HepG2 (cell line): ENCODE measurements around the gene BIK. TPM values are rescaled to one million over a fixed set of nuclear protein-coding genes. Genes with fewer than 3 reads are reported as not detected.

ENCODE experiments used
- ARID4A ChIP-seq: sonication (generic); formaldehyde crosslinking; IDR thresholded peaks from 2 replicates; pipeline ENCODE4 v1.5.0; 2020; ENCODE audit warnings: mild to moderate bottlenecking, missing genetic modification reagents, borderline replicate concordance
- ASH2L ChIP-seq: fragments of 300-600, 200-600 bp; sonication (generic); IDR thresholded peaks from 2 replicates; pipeline ENCODE4 v1.7.0; 2017; ENCODE audit warnings: low read depth, mild to moderate bottlenecking, moderate library complexity, mixed read lengths, low read length; ENCODE audit not compliant: insufficient read length
- CHD4 ChIP-seq: fragments of 200-600 bp; sonication (generic); IDR thresholded peaks from 2 replicates; pipeline ENCODE4 v1.7.0; 2017; ENCODE audit warnings: mild to moderate bottlenecking, low read length, borderline replicate concordance
- CREBL2 ChIP-seq: sonication (generic); formaldehyde crosslinking; IDR thresholded peaks from 2 replicates; pipeline ENCODE4 v1.8.1; 2023; ENCODE audit warnings: missing genetic modification reagents, mild to moderate bottlenecking, borderline replicate concordance
- FIP1L1 ChIP-seq: fragments of 200-400 bp; formaldehyde crosslinking; IDR thresholded peaks from 2 replicates; pipeline ENCODE4 v1.6.1; 2018; ENCODE audit warnings: low read depth, mild to moderate bottlenecking, low read length, moderate library complexity, borderline replicate concordance; ENCODE audit not compliant: insufficient read depth
- HIVEP1 ChIP-seq: sonication (generic); formaldehyde crosslinking; IDR thresholded peaks from 2 replicates; pipeline ENCODE4 v1.4.0; 2020; ENCODE audit warnings: mild to moderate bottlenecking, missing genetic modification reagents
- HNF4G ChIP-seq, 2 experiments: sonication (generic) in 1 of 2; formaldehyde crosslinking in 1 of 2; IDR thresholded peaks; 2 replicates each; pipeline versions ENCODE4 v1.4.0 to v1.6.1; 2011 to 2020; ENCODE audit warnings: borderline replicate concordance in 2 of 2, low read depth in 2 of 2, mild to moderate bottlenecking in 2 of 2, low read length in 1 of 2, missing genetic modification reagents in 1 of 2, moderate library complexity in 1 of 2
- KDM5B ChIP-seq: sonication (generic); formaldehyde crosslinking; IDR thresholded peaks from 2 replicates; pipeline ENCODE4 v1.4.0; 2020; ENCODE audit warnings: missing genetic modification reagents, mild to moderate bottlenecking, borderline replicate concordance
- NFYC ChIP-seq: IDR thresholded peaks from 2 replicates; pipeline ENCODE4 v1.6.1; 2016; ENCODE audit warnings: missing genetic modification reagents, missing compliant biosample characterization
- ZNF3 ChIP-seq: IDR thresholded peaks from 2 replicates; pipeline ENCODE4 v1.7.0; 2017; ENCODE audit warnings: inconsistent platforms
- ZNF350 ChIP-seq: sonication (generic); formaldehyde crosslinking; IDR thresholded peaks from 2 replicates; pipeline ENCODE4 v1.4.0; 2020; ENCODE audit warnings: mild to moderate bottlenecking, low read depth, missing genetic modification reagents, borderline replicate concordance
- ZNF407 ChIP-seq: sonication (generic); formaldehyde crosslinking; IDR thresholded peaks from one replicate; pipeline ENCODE4 v1.5.1; 2020; ENCODE audit warnings: mild to moderate bottlenecking, missing genetic modification reagents; ENCODE audit errors: not compliant biosample characterization
- ZNF678 ChIP-seq: sonication (generic); formaldehyde crosslinking; IDR thresholded peaks from 2 replicates; pipeline ENCODE4 v1.4.0; 2020; ENCODE audit warnings: mild to moderate bottlenecking, missing genetic modification reagents
- ZNF703 ChIP-seq: sonication (generic); formaldehyde crosslinking; IDR thresholded peaks from 2 replicates; pipeline ENCODE4 v1.5.1; 2020; ENCODE audit warnings: missing genetic modification reagents, mild to moderate bottlenecking, moderate library complexity, borderline replicate concordance
- ZNF780A ChIP-seq: sonication (generic); formaldehyde crosslinking; IDR thresholded peaks from 2 replicates; pipeline ENCODE4 v1.8.0; 2022; ENCODE audit warnings: mild to moderate bottlenecking, missing genetic modification reagents, moderate library complexity
- polyA plus RNA-seq, 8 experiments: library from polyadenylated mRNA; depleted of rRNA in 3 of 8; stranded (reverse) in 7 of 8; unstranded in 1 of 8; fragments of >200 nt; fragmentation: Illumina TruSeq in 4 of 8; extraction: Trizol in 4 of 8; gene quantifications; 2 replicates each; pipeline versions ENCODE4 v1.2.1 to v1.2.3, GENCODE V29; 2011 to 2016; ENCODE audit warnings: low read depth in 4 of 8, missing spikeins in 1 of 8, mixed read lengths in 1 of 8; ENCODE audit not compliant: insufficient read depth in 1 of 8
- total RNA-seq, 5 experiments: library from RNA; depleted of rRNA; stranded (reverse); fragments of >200 nt; fragmentation: Illumina TruSeq; extraction: Trizol; gene quantifications; 2 replicates each; pipeline ENCODE4 v1.2.3, GENCODE V29; 2016; ENCODE audit warnings: low read depth in 1 of 5

Gene BIK
- total and polyA plus RNA-seq, 2 of the 13 experiments (the other 11 are each of a cell fraction or from before 2014, with no cell fraction given), result 0.54 to 0.80 TPM

GRCh38 chr22:43142880-43143562, 32.5 kb downstream of the BIK start, which contains the start of gene MCAT (continued):
- TF ChIP-seq FIP1L1 (no peak), CHD4 (no peak), ZNF703 (CRISPR knock-in tag) (no peak), ZNF350 (CRISPR knock-in tag) (peak; percentile 84; the same call in 1 of the 2 replicates), ZNF407 (CRISPR knock-in tag) (no peak), HIVEP1 (no peak), ZNF780A (CRISPR knock-in tag) (no peak), ZNF3 (no peak), NFYC (CRISPR knock-in tag) (peak; percentile 34; the same call in 1 of the 2 replicates), HNF4G (IDR thresholded peaks at IDR 0.05; ENCODE audit: borderline replicate concordance, low read depth, low read length) (peak; percentile 25; the same call in 1 of the 2 replicates), HNF4G (CRISPR knock-in tag; IDR thresholded peaks at IDR 0.05; ENCODE audit: borderline replicate concordance, low read depth) (no peak), ARID4A (CRISPR knock-in tag) (peak; percentile 99), ZNF678 (CRISPR knock-in tag) (no peak), CREBL2 (no peak), KDM5B (CRISPR knock-in tag) (peak; percentile 83), ASH2L (peak; percentile 77)
